T-helper 22 cell (primary cell): ENCODE measurements around the gene GIPC1.
A peak's percentile ranks its signal among the peaks of the same experiment; 100 is the strongest.
"Not testable (repeated sequence)": the region's sequence is repeated elsewhere in the genome, so short reads cannot be mapped to it uniquely, and the experiment has no call there.

Experiments
- DNase-seq: peaks from one replicate; pipeline ENCODE4 v3.0.0-alpha.2; 2020; ENCODE audit warnings: low read depth

GIPC1 gene

GRCh38 chr19:14470031-14470876, 25.7 kb downstream of the GIPC1 start:
- DNase-seq: no peak

- DNase-seq: no peak
These were observed 28.1 kb downstream of the GIPC1 start for GRCh38 chr19:14467816-14468215.

- no peak for DNase-seq
These were observed 28.5 kb downstream of the GIPC1 start for GRCh38 chr19:14467391-14467790.

- DNase-seq: no peak
These were observed 32.2 kb downstream of the GIPC1 start for GRCh38 chr19:14463747-14464146.

GRCh38 chr19:14462401-14462800, 33.5 kb downstream of the GIPC1 start:
- not testable (repeated sequence) for DNase-seq

GRCh38 chr19:14460935-14461334, 35.0 kb downstream of the GIPC1 start:
- no peak for DNase-seq

- DNase-seq: no peak
These were observed 36.2 kb downstream of the GIPC1 start for GRCh38 chr19:14459703-14460102.

- not testable (repeated sequence) for DNase-seq
These were observed 43.6 kb downstream of the GIPC1 start for GRCh38 chr19:14452303-14452702.

GRCh38 chr19:14450876-14451275, 45.1 kb downstream of the GIPC1 start:
- DNase-seq: no peak

GRCh38 chr19:14450168-14450874, 45.6 kb downstream of the GIPC1 start:
- DNase-seq: peak; percentile 28

- no peak for DNase-seq
These were observed 46.6 kb downstream of the GIPC1 start for GRCh38 chr19:14449321-14449720.

- no peak for DNase-seq
These were observed 49.4 kb downstream of the GIPC1 start for GRCh38 chr19:14446336-14447036.

- no peak for DNase-seq
These were observed 52.2 kb downstream of the GIPC1 start for GRCh38 chr19:14443632-14444216.

- no peak for DNase-seq
These were observed 52.9 kb downstream of the GIPC1 start for GRCh38 chr19:14442891-14443631.

- DNase-seq: no peak
These were observed 54.6 kb downstream of the GIPC1 start for GRCh38 chr19:14441041-14441938.

- peak; percentile 59 for DNase-seq
These were observed 55.9 kb downstream of the GIPC1 start for GRCh38 chr19:14440049-14440448.

GRCh38 chr19:14439014-14439413, 56.9 kb downstream of the GIPC1 start:
- DNase-seq: no peak

- no peak for DNase-seq
These were observed 58.3 kb downstream of the GIPC1 start for GRCh38 chr19:14437578-14438140.

GRCh38 chr19:14435320-14436050, 60.4 kb downstream of the GIPC1 start:
- DNase-seq: no peak
